SK-N-SH treated with all-trans-retinoic acid at 6 μM for 48 hours (cell line): ENCODE measurements around the gene TRPM7.

Source experiments
- ATAC-seq: fragments of 200-7000 bp; cut with Tn5 transposase; 3 replicates; pipeline ENCODE4 v1.9.1; 2020; ENCODE audit warnings: mild to moderate bottlenecking, moderate library complexity
- BACH2 ChIP-seq: fragments of 250-450 bp; sonication (Bioruptor Pico); IDR thresholded peaks from 2 replicates; pipeline ENCODE4 v1.9.0; 2021; ENCODE audit warnings: mild to moderate bottlenecking, borderline replicate concordance
- CREB5 ChIP-seq: fragments of 250-450 bp; sonication (Bioruptor Pico); IDR thresholded peaks from 2 replicates; pipeline ENCODE4 v1.5.1; 2020; ENCODE audit warnings: low read depth, mild to moderate bottlenecking, moderate library complexity
- CSDC2 ChIP-seq: fragments of 250-450 bp; sonication (Bioruptor Pico); IDR thresholded peaks from 2 replicates; pipeline ENCODE4 v1.5.0; 2020; ENCODE audit warnings: mild to moderate bottlenecking, moderate library complexity
- CSRNP3 ChIP-seq: fragments of 250-450 bp; sonication (Bioruptor Pico); IDR thresholded peaks from 2 replicates; pipeline ENCODE4 v1.5.1; 2021; ENCODE audit warnings: mild to moderate bottlenecking, moderate library complexity
- ESRRG ChIP-seq: fragments of 250-450 bp; sonication (Bioruptor Pico); IDR thresholded peaks from 2 replicates; pipeline ENCODE4 v1.6.1; 2021; ENCODE audit warnings: mild to moderate bottlenecking
- GLIS3 ChIP-seq: fragments of 250-450 bp; sonication (Bioruptor Pico); IDR thresholded peaks from 2 replicates; pipeline ENCODE4 v1.5.0; 2020; ENCODE audit warnings: mild to moderate bottlenecking, moderate library complexity
- ISL1 ChIP-seq: fragments of 250-450 bp; sonication (Bioruptor Pico); IDR thresholded peaks from 2 replicates; pipeline ENCODE4 v2.1.2; 2022; ENCODE audit warnings: mild to moderate bottlenecking, moderate library complexity
- OSR1 ChIP-seq: fragments of 250-450 bp; sonication (Bioruptor Pico); IDR thresholded peaks from 2 replicates; pipeline ENCODE4 v1.8.0; 2022; ENCODE audit warnings: moderate library complexity, mild to moderate bottlenecking, inconsistent platforms
- PATZ1 ChIP-seq: fragments of 250-450 bp; sonication (Bioruptor Pico); IDR thresholded peaks from 2 replicates; pipeline ENCODE4 v1.8.0; 2020; ENCODE audit warnings: mild to moderate bottlenecking, moderate library complexity, borderline replicate concordance
- POU6F1 ChIP-seq: fragments of 250-450 bp; sonication (Bioruptor Pico); IDR thresholded peaks from 2 replicates; pipeline ENCODE4 v1.8.0; 2021; ENCODE audit warnings: low read depth, mild to moderate bottlenecking, moderate library complexity, borderline replicate concordance
- PPARA ChIP-seq: fragments of 250-450 bp; sonication (Bioruptor Pico); IDR thresholded peaks from 2 replicates; pipeline ENCODE4 v1.5.0; 2020; ENCODE audit warnings: mild to moderate bottlenecking, borderline replicate concordance
- RARB ChIP-seq: fragments of 250-450 bp; sonication (Bioruptor Pico); IDR thresholded peaks from 2 replicates; pipeline ENCODE4 v1.8.0; 2021; ENCODE audit warnings: mild to moderate bottlenecking, moderate library complexity
- SNAI2 ChIP-seq: fragments of 250-450 bp; sonication (Bioruptor Pico); IDR thresholded peaks from 2 replicates; pipeline ENCODE4 v1.5.0; 2020; ENCODE audit warnings: mild to moderate bottlenecking, moderate library complexity
- TCF4 ChIP-seq: fragments of 250-450 bp; sonication (Bioruptor Pico); IDR thresholded peaks from 2 replicates; pipeline ENCODE4 v1.8.0; 2021; ENCODE audit warnings: mild to moderate bottlenecking, moderate library complexity, borderline replicate concordance
- TOX ChIP-seq: fragments of 250-450 bp; sonication (Bioruptor Pico); IDR thresholded peaks from 2 replicates; pipeline ENCODE4 v1.8.0; 2021; ENCODE audit warnings: mild to moderate bottlenecking, moderate library complexity, borderline replicate concordance
- ZC3H10 ChIP-seq: fragments of 250-450 bp; sonication (Bioruptor Pico); IDR thresholded peaks from 2 replicates; pipeline ENCODE4 v1.5.1; 2021; ENCODE audit warnings: mild to moderate bottlenecking, moderate library complexity
- ZFP3 ChIP-seq: fragments of 250-450 bp; sonication (Bioruptor Pico); IDR thresholded peaks from 2 replicates; pipeline ENCODE4 v1.5.0; 2020; ENCODE audit warnings: mild to moderate bottlenecking, moderate library complexity
- ZFP30 ChIP-seq: fragments of 450-650 bp; formaldehyde crosslinking; IDR thresholded peaks from 2 replicates; pipeline ENCODE4 v1.5.0; 2022; ENCODE audit warnings: mild to moderate bottlenecking, moderate library complexity
- ZNF70 ChIP-seq: fragments of 450-650 bp; formaldehyde crosslinking; IDR thresholded peaks from 2 replicates; pipeline ENCODE4 v1.5.0; 2020; ENCODE audit warnings: mild to moderate bottlenecking, moderate library complexity
- ZNF8 ChIP-seq: fragments of 450-650 bp; formaldehyde crosslinking; IDR thresholded peaks from 2 replicates; pipeline ENCODE4 v1.5.0; 2020; ENCODE audit warnings: mild to moderate bottlenecking, moderate library complexity

TRPM7 gene

GRCh38 chr15:50531766-50532165, 154.8 kb downstream of the TRPM7 start:
- no peak for TF ChIP-seq PPARA (CRISPR knock-in tag)
- no peak for TF ChIP-seq ZNF70 (CRISPR knock-in tag)
- ATAC-seq, result no peak

- TF ChIP-seq ESRRG (no peak), SNAI2 (CRISPR knock-in tag) (no peak), POU6F1 (CRISPR knock-in tag) (no peak), PATZ1 (CRISPR knock-in tag) (no peak), ZNF8 (peak; percentile 65; the same call in 1 of the 2 replicates), CREB5 (no peak), ZFP30 (no peak), RARB (CRISPR knock-in tag) (no peak)
- ATAC-seq, result no peak
Observed at GRCh38 chr15:50531163-50531562, 155.4 kb downstream of the TRPM7 start.

- no peak for ATAC-seq
- TF ChIP-seq RARB (CRISPR knock-in tag) (no peak), ESRRG (no peak), ZFP3 (CRISPR knock-in tag) (no peak), TCF4 (CRISPR knock-in tag) (no peak), OSR1 (CRISPR knock-in tag) (no peak), CSRNP3 (CRISPR knock-in tag) (no peak), ZC3H10 (no peak), ZFP30 (no peak), PATZ1 (CRISPR knock-in tag) (no peak), BACH2 (no peak), GLIS3 (no peak), PPARA (CRISPR knock-in tag) (no peak)
- TF ChIP-seq, all 23 proteins: peak for 0
Observed at GRCh38 chr15:50523851-50524251, 162.7 kb downstream of the TRPM7 start.

- no peak; the same call in 2 of the 3 replicates for ATAC-seq
Observed at GRCh38 chr15:50519740-50520425, 166.7 kb downstream of the TRPM7 start.

More at GRCh38 chr15:50519740-50520425, 166.7 kb downstream of the TRPM7 start:
- no peak for TF ChIP-seq ZNF8
- TF ChIP-seq RARB (CRISPR knock-in tag), result no peak
- TF ChIP-seq TOX (CRISPR knock-in tag), result no peak
- no peak for TF ChIP-seq ZFP3 (CRISPR knock-in tag)
- TF ChIP-seq ESRRG, result no peak
- TF ChIP-seq CREB5, result no peak
- no peak for TF ChIP-seq PATZ1 (CRISPR knock-in tag)
- TF ChIP-seq OSR1 (CRISPR knock-in tag), result no peak
- TF ChIP-seq ZNF70 (CRISPR knock-in tag), result no peak
- TF ChIP-seq ZFP30, result no peak
- TF ChIP-seq BACH2, result no peak
- TF ChIP-seq ZC3H10, result no peak
- no peak for TF ChIP-seq ISL1 (CRISPR knock-in tag)
- TF ChIP-seq PPARA (CRISPR knock-in tag), result no peak
- no peak for TF ChIP-seq CSDC2 (CRISPR knock-in tag)
- no peak for TF ChIP-seq POU6F1 (CRISPR knock-in tag)
